Measurements from ENCODE around the gene TEAD3. TPM values are rescaled to one million over a fixed set of nuclear protein-coding genes. Genes with fewer than 3 reads are reported as not detected.

TEAD3 gene
- total and polyA plus RNA-seq, 10 of the 15 experiments (the other 5 are each of a cell fraction or from before 2014, with no cell fraction given): 0.02 to 0.28 (median 0.18) TPM; not detected in 5

- Histone ChIP-seq H3K79me2 (ENCODE audit: control insufficient read depth, insufficient read depth, low read length) (peaks cover 33% of the 10 kb centered on the region), H3K27me3 (replicated peaks in 1 of 2; ENCODE audit: control insufficient read depth in 2 of 2, insufficient read depth in 2 of 2, low read length in 1 of 2) (no peaks in the 10 kb centered on the region), H3K4me2 (ENCODE audit: control insufficient read depth, insufficient read depth) (peak within 1 kb of the TSS; percentile 95), H3K4me1 (ENCODE audit: control insufficient read depth, insufficient read depth, low read length) (no peaks in the 10 kb centered on the region), H3K36me3 (ENCODE audit: control insufficient read depth in 2 of 2, insufficient read depth in 2 of 2, low read length in 1 of 2) (peaks cover 11 to 14% of the 10 kb centered on the region in 2 experiments), H4K20me1 (ENCODE audit: control insufficient read depth, insufficient read depth) (peaks cover 7% of the 10 kb centered on the region; the same call in 1 of the 2 replicates), H3K9me3 (replicated peaks; ENCODE audit: control insufficient read depth, insufficient read depth, low read length) (no peaks in the 10 kb centered on the region), H3K9ac (ENCODE audit: control insufficient read depth, insufficient read depth, low read length) (peak within 1 kb of the TSS; percentile 97), H3K4me3 (peak within 1 kb of the TSS; percentile 99), H2AFZ (ENCODE audit: control insufficient read depth, low read depth, low read length) (peak within 1 kb of the TSS; percentile 96), H3K27ac (ENCODE audit: control insufficient read depth, insufficient read depth) (peak within 1 kb of the TSS; percentile 87)
- DNase-seq (ENCODE audit: low read depth, low spot score) (peak; percentile 94), ATAC-seq (peak; percentile 89), FAIRE-seq (peak; percentile 69)
- SMC1A ChIA-PET (ENCODE audit: uncharacterized antibody, unreplicated experiment): interaction anchor here (0.9 to 2.2 kb wide), 8 partner anchors 11 to 268 kb away, joined by 3 to 22 read pairs (median 4); partner anchors contain the start of genes ARMC12, FANCE and PPARD
- under 1% methylated on average over 85 of the region's 86 CpGs for WGBS (ENCODE audit: insufficient coverage, insufficient replicate concordance, low lambda C conversion rate, missing lambda C conversion rate)
- RAD21 ChIA-PET (ENCODE audit: unreplicated experiment): interaction anchor here (1.0 to 1.8 kb wide), 6 partner anchors 11 to 171 kb away, joined by 3 to 10 read pairs (median 6); partner anchors contain the start of genes DEF6, FANCE and PPARD
- intact Hi-C loops (cut with micrococcal nuclease; ENCODE audit: unreplicated experiment) (loop anchor here (1.0 to 2.0 kb wide), 3 partner anchors 16 to 171 kb away; partner anchors contain the start of genes DEF6, FANCE and PPARD), in situ Hi-C loops (cut with MboI) (loop anchor here (5.0 kb wide), 1 partner anchor 171 kb away; the partner anchor contains the start of gene DEF6)
- POLR2A ChIA-PET: interaction anchor here (0.5 to 1.7 kb wide), 7 partner anchors 9 to 225 kb away, joined by 3 to 4 read pairs (median 3); partner anchors contain the start of gene FANCE
- CTCF ChIA-PET: interaction anchor here (0.9 to 3.8 kb wide), 17 partner anchors 9 to 205 kb away, joined by 3 to 44 read pairs (median 4); partner anchors contain the start of genes DEF6, FANCE and PPARD
- no TSS peak for BruUV-seq (replicated peaks)
- TF ChIP-seq SREBF1 (IDR thresholded peaks at IDR 0.05; ENCODE audit: low read length) (no peak), BACH1 (IDR thresholded peaks at IDR 0.05; ENCODE audit: borderline replicate concordance) (peak; percentile 90), PAX5 (IDR thresholded peaks at IDR 0.05; ENCODE audit: borderline replicate concordance, low read depth, low read length) (peak; percentile 79; the same call in 1 of the 2 replicates), NFXL1 (IDR thresholded peaks at IDR 0.05; ENCODE audit: borderline replicate concordance) (no peak), SMARCA5 (IDR thresholded peaks at IDR 0.05) (peak; percentile 91), CREM (IDR thresholded peaks at IDR 0.05; ENCODE audit: low read depth) (no peak), POLR2AphosphoS5 (IDR thresholded peaks at IDR 0.05; ENCODE audit: low read length) (peak; percentile 100), BRCA1 (IDR thresholded peaks at IDR 0.05; ENCODE audit: low read depth, low read length) (peak; percentile 98), KAT2A (conservative IDR thresholded peaks at IDR 0.05; ENCODE audit: control insufficient read depth, low read depth, low read length) (no peak), CTCF (IDR thresholded peaks at IDR 0.05 in 2 of 3, conservative IDR thresholded peaks at IDR 0.05 in 1 of 3; ENCODE audit: control insufficient read depth in 2 of 3, extremely low read depth in 1 of 3, insufficient read depth in 1 of 3, low read depth in 3 of 3, low read length in 3 of 3) (peak; percentile 98 to 100 (median 99); a peak in 5 of 6 replicates), IRF3 (IDR thresholded peaks at IDR 0.05) (no peak), ATF2 (IDR thresholded peaks at IDR 0.05; ENCODE audit: low read length) (peak; percentile 42; the same call in 1 of the 2 replicates), CHD2 (IDR thresholded peaks at IDR 0.05; ENCODE audit: borderline replicate concordance, low read depth, low read length) (peak; percentile 100), NFYA (IDR thresholded peaks at IDR 0.05; ENCODE audit: borderline replicate concordance, low read depth, low read length) (no peak), ZSCAN29 (IDR thresholded peaks at IDR 0.05) (peak; percentile 77; the same call in 1 of the 2 replicates), MYC (IDR thresholded peaks at IDR 0.05; ENCODE audit: insufficient read depth, insufficient read length, insufficient replicate concordance, low read length, severe bottlenecking) (peak; percentile 100), CBX5 (IDR thresholded peaks at IDR 0.05; ENCODE audit: low read depth) (0 out of 2 replicates have a peak, but pooled peaks have one; percentile 76), DPF2 (IDR thresholded peaks at IDR 0.05) (peak; percentile 76), CHD1 (IDR thresholded peaks at IDR 0.05; ENCODE audit: low read depth, low read length) (peak; percentile 75; the same call in 1 of the 2 replicates)
Observed at GRCh38 chr6:35468181-35468979, 28.5 kb downstream of the TEAD3 start, which contains the start of gene RPL10A. Gene RPL10A, plus strand, starts transcription at chr6:35468401. Its CDS starts 34 bp downstream, at chr6:35468435.

All from GM12878 (cell line).